ENCODE measurements around the gene ABHD16A. TPM values are rescaled to one million over a fixed set of nuclear protein-coding genes. Genes with fewer than 3 reads are reported as not detected.
A peak's percentile ranks its signal among the peaks of the same experiment; 100 is the strongest.

The ABHD16A gene
- total and polyA plus RNA-seq, 2 of the 13 experiments (the other 11 are each of a cell fraction or from before 2014, with no cell fraction given) = 43.5 to 45.4 TPM

DNA sequence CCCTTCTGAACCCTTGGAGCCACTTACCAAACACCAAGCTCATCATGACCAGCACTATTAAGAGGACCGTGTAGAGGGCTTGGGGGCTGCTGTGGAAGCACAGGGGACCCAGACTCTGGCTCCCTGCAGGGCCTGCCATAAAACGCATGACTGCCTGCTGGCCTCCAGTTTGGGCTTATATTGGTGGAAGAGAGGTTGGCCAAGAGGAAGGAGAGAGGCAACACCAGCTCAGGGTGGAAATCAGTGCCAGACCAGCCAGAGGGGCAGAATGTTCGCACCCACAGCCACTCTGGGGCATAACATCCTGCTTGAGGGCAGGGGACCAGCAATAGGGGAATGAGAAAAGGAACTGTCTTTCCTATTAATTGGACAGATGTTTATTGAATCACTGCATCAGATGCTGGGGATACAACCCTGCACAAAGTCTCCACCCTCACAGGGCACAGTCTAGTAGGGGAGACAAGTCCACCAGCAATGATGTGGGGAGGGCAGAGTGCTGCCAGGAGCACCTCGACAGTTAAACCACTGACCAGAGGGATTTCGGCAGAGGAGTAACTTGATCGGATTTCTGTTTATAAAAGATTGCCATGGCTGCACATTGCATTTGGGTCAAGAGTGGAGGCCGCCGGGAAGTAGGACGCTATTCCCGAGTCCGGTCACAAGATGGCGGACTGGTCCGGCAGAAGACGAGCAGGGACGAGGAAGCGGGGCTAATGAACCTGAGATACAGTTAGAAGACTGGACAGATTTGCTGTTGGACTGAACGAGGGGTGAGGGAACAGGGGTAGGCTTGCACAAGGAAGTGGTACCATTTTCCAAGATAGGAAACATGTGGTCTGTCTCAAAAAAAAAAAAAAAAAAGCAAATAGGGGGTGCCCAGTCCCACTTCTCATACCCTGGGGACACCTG, 22.6 kb downstream of the ABHD16A start, which contains the start of gene LY6G5C (continued):
- TF ChIP-seq, protein P1, sequence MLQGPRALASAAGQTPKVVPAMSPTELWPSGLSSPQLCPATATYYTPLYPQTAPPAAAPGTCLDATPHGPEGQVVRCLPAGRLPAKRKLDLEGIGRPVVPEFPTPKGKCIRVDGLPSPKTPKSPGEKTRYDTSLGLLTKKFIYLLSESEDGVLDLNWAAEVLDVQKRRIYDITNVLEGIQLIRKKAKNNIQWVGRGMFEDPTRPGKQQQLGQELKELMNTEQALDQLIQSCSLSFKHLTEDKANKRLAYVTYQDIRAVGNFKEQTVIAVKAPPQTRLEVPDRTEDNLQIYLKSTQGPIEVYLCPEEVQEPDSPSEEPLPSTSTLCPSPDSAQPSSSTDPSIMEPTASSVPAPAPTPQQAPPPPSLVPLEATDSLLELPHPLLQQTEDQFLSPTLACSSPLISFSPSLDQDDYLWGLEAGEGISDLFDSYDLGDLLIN (CRISPR knock-in tag; IDR thresholded peaks at IDR 0.05; ENCODE audit: borderline replicate concordance) = 0 out of 2 replicates have a peak, but pooled peaks have one; percentile 46
- TF ChIP-seq, protein P2, sequence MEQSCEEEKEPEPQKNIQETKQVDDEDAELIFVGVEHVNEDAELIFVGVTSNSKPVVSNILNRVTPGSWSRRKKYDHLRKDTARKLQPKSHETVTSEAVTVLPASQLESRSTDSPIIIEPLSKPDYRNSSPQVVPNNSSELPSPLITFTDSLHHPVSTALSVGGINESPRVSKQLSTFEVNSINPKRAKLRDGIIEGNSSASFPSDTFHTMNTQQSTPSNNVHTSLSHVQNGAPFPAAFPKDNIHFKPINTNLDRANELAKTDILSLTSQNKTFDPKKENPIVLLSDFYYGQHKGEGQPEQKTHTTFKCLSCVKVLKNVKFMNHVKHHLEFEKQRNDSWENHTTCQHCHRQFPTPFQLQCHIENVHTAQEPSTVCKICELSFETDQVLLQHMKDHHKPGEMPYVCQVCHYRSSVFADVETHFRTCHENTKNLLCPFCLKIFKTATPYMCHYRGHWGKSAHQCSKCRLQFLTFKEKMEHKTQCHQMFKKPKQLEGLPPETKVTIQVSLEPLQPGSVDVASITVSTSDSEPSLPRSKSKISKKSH (CRISPR knock-in tag; IDR thresholded peaks at IDR 0.05; ENCODE audit: borderline replicate concordance) = no peak
- TF ChIP-seq ZNF20 (CRISPR knock-in tag; IDR thresholded peaks at IDR 0.05) = no peak
- TF ChIP-seq SALL1 (CRISPR knock-in tag; IDR thresholded peaks at IDR 0.05) = peak; percentile 61
- TF ChIP-seq ZNF644 (CRISPR knock-in tag; IDR thresholded peaks at IDR 0.05; ENCODE audit: low read depth) = no peak
- TF ChIP-seq IRF2 (CRISPR knock-in tag; IDR thresholded peaks at IDR 0.05) = peak; percentile 67; the same call in 1 of the 2 replicates
- TF ChIP-seq BHLHE40 (IDR thresholded peaks at IDR 0.05; ENCODE audit: low read length) = 0 out of 2 replicates have a peak, but pooled peaks have one; percentile 29
- no peak for TF ChIP-seq U2AF1 (optimal IDR thresholded peaks at IDR 0.05; ENCODE audit: low read depth, low read length)
- TF ChIP-seq MEIS1 (CRISPR knock-in tag; IDR thresholded peaks at IDR 0.05; ENCODE audit: borderline replicate concordance) = no peak
- peak; percentile 46; the same call in 1 of the 2 replicates for TF ChIP-seq RFX1 (IDR thresholded peaks at IDR 0.05)
- TF ChIP-seq, protein P3, sequence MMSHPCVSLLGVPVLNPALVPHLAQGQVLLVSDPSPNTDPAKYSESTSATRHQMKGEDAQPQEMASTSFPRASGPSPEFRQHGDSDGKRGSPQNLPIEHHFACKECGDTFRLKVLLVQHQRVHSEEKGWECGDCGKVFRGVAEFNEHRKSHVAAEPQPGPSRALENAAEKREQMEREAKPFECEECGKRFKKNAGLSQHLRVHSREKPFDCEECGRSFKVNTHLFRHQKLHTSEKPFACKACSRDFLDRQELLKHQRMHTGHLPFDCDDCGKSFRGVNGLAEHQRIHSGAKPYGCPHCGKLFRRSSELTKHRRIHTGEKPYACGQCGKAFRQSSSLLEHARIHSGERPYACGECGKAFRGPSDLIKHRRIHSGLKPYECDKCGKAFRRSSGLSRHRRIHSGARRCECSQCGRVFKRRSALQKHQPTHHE (CRISPR knock-in tag; IDR thresholded peaks at IDR 0.05; ENCODE audit: borderline replicate concordance) = no peak
- no peak for TF ChIP-seq ZNF367 (CRISPR knock-in tag; IDR thresholded peaks at IDR 0.05; ENCODE audit: borderline replicate concordance)
- TF ChIP-seq RBFOX2 (IDR thresholded peaks at IDR 0.05; ENCODE audit: low read depth, low read length) = no peak
- TF ChIP-seq SYNCRIP (IDR thresholded peaks at IDR 0.05; ENCODE audit: insufficient read depth, low read depth, low read length) = no peak
- TF ChIP-seq, protein P4, sequence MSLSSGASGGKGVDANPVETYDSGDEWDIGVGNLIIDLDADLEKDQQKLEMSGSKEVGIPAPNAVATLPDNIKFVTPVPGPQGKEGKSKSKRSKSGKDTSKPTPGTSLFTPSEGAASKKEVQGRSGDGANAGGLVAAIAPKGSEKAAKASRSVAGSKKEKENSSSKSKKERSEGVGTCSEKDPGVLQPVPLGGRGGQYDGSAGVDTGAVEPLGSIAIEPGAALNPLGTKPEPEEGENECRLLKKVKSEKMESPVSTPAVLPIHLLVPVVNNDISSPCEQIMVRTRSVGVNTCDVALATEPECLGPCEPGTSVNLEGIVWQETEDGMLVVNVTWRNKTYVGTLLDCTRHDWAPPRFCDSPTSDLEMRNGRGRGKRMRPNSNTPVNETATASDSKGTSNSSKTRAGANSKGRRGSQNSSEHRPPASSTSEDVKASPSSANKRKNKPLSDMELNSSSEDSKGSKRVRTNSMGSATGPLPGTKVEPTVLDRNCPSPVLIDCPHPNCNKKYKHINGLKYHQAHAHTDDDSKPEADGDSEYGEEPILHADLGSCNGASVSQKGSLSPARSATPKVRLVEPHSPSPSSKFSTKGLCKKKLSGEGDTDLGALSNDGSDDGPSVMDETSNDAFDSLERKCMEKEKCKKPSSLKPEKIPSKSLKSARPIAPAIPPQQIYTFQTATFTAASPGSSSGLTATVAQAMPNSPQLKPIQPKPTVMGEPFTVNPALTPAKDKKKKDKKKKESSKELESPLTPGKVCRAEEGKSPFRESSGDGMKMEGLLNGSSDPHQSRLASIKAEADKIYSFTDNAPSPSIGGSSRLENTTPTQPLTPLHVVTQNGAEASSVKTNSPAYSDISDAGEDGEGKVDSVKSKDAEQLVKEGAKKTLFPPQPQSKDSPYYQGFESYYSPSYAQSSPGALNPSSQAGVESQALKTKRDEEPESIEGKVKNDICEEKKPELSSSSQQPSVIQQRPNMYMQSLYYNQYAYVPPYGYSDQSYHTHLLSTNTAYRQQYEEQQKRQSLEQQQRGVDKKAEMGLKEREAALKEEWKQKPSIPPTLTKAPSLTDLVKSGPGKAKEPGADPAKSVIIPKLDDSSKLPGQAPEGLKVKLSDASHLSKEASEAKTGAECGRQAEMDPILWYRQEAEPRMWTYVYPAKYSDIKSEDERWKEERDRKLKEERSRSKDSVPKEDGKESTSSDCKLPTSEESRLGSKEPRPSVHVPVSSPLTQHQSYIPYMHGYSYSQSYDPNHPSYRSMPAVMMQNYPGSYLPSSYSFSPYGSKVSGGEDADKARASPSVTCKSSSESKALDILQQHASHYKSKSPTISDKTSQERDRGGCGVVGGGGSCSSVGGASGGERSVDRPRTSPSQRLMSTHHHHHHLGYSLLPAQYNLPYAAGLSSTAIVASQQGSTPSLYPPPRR (CRISPR knock-in tag; IDR thresholded peaks at IDR 0.05; ENCODE audit: borderline replicate concordance) = no peak
